COLO829 (cell line): ENCODE data around the gene CTXN1.
A peak's percentile ranks its signal among the peaks of the same experiment; 100 is the strongest.

ENCODE experiments used
- DNase-seq: peaks from one replicate; pipeline ENCODE4 v3.0.0; 2012; ENCODE audit warnings: low spot score

CTXN1 gene

GRCh38 chr19:7914099-7914498, 11.8 kb downstream of the CTXN1 start:
- DNase-seq = no peak

DNA sequence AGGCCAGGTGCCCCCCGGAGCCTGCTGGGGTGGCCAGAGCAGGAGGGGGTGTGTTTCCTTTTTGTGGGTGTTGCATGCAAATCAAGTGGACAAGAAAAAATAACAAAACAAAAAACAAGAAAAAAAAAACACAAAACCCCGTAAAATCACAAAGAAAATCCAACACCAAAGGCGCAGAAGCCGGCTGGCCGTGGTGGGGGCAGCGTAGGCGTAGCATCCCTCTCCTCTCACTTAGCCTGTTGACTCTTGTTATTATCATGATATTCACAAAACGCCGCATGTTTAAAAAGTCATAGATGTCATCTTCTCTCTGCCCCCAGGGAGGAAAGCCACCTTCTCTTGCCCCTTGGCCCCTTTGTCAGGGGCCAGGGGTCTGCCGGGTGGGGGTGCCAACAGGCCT, 12.3 kb downstream of the CTXN1 start:
- no peak for DNase-seq

DNA sequence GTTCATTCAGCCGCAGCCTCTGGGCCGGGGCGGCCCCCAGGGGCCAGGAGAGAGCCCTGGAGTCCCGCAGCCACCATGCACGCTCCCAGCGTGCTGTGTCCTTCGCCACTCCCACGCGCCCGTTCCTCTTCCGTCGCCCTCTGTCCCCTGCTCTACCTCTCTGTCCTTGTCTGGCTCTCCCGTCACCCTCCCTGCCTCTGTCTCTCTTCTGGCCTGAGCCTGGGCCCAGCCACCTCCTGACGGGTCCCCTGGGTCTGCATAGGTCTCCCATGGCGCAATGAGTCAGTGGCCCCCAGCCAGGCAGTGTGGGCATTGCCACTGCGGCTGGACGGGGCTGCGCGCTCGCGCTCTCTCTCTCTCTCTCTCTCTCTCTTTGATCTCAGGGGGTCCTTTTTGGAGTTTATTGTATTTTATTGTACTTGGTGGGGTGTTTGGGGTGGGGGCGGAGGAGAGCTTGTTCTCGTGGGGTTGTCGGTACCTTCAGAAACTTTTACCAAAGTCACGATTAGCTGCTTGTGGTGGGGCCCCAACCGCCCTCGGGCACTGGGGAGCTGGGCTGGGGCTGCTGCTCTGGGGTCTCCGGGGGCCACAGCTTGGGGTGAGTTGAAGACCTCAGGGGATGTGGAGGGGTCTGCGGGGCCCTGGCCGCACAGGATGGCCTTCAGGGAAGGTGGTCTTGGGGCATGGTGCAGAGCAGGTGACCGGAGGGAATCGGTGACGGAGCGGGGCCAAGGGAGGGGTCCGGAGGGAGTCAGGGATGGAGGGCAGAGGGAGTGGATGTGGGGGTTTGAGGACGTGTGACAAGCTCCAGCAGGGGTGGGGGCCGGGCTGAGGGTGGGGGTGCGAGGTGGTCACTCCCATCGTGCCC, 13.0 kb downstream of the CTXN1 start:
- no peak for DNase-seq

GRCh38 chr19:7912144-7912696, 13.7 kb downstream of the CTXN1 start:
- DNase-seq = no peak

GRCh38 chr19:7911508-7912143, 14.3 kb downstream of the CTXN1 start:
- no peak for DNase-seq

DNA sequence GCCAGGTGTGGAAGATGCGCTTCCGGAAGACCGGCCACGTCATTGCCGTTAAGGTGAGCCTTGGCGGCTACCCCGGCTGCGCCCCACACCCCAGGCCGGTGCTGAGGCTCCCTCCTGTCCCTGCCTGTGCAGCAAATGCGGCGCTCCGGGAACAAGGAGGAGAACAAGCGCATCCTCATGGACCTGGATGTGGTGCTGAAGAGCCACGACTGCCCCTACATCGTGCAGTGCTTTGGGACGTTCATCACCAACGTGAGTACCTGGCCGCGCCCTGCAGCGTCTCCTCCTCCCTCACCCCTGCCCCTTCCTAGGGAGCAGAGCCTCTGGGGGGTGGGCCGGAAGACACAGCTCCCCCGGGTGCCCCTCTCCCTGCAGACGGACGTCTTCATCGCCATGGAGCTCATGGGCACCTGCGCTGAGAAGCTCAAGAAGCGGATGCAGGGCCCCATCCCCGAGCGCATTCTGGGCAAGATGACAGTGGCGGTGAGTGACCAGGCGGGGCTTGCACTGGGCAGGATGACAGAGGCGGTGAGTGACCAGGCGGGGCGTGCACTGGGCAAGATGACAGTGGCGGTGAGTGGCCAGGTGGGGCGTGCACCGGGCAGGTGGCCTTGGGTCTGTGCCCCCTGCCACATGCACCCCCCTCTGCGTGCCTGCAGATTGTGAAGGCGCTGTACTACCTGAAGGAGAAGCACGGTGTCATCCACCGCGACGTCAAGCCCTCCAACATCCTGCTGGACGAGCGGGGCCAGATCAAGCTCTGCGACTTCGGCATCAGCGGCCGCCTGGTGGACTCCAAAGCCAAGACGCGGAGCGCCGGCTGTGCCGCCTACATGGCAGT, 15.4 kb downstream of the CTXN1 start:
- DNase-seq = no peak

GRCh38 chr19:7909471-7910067, 16.4 kb downstream of the CTXN1 start:
- no peak for DNase-seq

DNA sequence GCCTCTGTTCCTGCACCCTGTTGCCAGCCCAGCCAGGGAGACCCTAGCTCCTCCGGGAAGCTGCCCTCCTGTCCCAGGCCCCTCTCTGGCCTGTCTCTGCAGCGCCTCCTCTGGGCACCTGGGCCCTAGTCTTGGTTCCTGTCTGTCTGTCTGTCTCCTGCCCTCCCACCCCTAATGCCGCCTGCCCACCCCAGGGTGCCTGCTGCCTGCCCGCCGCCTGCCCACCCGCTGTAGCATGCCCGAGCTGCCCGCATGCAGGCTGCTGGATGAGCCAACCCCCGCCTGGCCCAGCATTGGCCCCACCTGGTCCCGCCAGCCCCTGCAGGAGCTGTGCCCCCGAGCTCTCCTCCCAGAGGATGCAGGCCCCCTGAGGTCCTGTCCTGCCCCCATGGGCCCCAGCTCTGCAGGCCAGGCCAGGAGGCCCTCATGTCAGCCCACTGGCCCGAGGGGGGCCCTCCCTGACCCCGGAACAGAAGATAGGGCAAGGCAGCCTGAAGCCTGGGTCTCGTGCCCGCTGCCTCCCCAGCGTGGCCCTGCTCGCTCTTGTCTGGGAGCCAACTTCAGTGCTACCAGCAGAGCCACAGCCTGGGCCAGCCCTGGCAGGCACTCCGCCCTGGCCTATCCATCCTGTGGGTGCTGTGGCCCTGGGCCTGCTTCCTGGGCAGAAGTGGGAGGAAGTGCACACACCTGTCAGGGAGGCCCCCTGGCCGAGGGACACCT, 17.0 kb downstream of the CTXN1 start:
- DNase-seq = no peak

GRCh38 chr19:7908078-7908699, 17.7 kb downstream of the CTXN1 start:
- DNase-seq = no peak

GRCh38 chr19:7907544-7907943, 18.4 kb downstream of the CTXN1 start:
- DNase-seq = no peak

GRCh38 chr19:7907122-7907521, 18.8 kb downstream of the CTXN1 start:
- no peak for DNase-seq

GRCh38 chr19:7905859-7906258, 20.1 kb downstream of the CTXN1 start:
- DNase-seq = no peak

GRCh38 chr19:7905268-7905667, 20.7 kb downstream of the CTXN1 start:
- DNase-seq = no peak

GRCh38 chr19:7904074-7905020, 21.6 kb downstream of the CTXN1 start:
- DNase-seq = peak; percentile 7

GRCh38 chr19:7903244-7904073, 22.5 kb downstream of the CTXN1 start, which contains the start of gene MAP2K7:
TSS of gene MAP2K7 (plus strand) at chr19:7903877. CDS start at chr19:7903945, 68 bp downstream.
- DNase-seq = peak; percentile 99

DNA sequence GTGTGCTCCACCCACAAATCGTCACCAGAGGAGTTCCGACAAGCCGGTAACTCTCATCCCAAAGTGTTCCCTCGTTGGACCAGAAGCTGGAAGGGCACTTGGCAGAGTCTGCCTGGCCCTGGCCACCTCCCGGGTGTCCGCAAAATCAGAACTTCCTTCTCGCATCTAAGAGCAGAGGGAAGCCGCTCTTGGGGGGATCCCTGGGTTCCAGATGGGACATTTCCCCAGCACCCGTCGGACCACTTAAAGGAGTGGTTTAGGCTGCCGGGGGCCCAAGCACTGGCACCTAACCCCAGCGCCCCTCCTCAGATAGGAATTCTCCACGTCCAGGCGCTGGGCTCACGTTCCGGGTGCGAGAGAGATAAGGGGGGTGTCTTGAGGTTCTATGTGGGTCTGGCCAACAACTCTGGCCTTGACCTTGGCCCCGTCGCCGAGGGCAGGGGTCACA, 23.1 kb downstream of the CTXN1 start:
- no peak for DNase-seq

DNA sequence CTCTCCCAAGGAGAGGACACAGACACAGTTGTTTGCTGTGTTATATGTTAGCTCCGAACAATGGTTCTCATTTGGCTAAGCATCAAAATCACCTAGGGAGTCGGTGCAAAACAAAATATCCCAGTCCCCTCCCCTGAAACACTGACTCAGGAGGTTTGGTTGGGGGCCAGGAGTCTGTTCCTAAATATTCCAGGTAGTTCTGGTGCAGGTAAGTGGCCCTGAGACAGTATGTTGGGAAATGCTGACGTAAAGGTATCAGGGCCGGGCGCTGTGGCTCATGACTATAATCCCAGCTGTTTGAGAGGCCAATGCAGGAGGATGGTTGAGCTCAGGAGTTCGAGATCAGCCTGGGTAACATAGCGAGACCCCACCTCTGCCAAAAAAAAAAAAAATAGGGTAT, 24.6 kb downstream of the CTXN1 start:
- no peak for DNase-seq

- DNase-seq = no peak
Measured at GRCh38 chr19:7900931-7901330, 25.0 kb downstream of the CTXN1 start.
